Fibroblast of lung (primary cell): ENCODE results near the gene CRELD2.

Source experiments
- EZH2 ChIP-seq: IDR thresholded peaks from 2 replicates; pipeline ENCODE4 v1.5.1; 2012; ENCODE audit warnings: low read length, control low read depth, mild to moderate bottlenecking; ENCODE audit errors: missing control alignments
- TF ChIP-seq, protein P1 (sequence below), 2 donors: IDR thresholded peaks in 1 of 2; conservative IDR thresholded peaks in 1 of 2; 1 replicate in 1 of 2; 2 replicates in 1 of 2; pipeline ENCODE4 v1.5.1; 2011 to 2012; ENCODE audit warnings: low read length in 2 of 2, control low read depth in 1 of 2, inconsistent platforms in 1 of 2, low read depth in 1 of 2, mild to moderate bottlenecking in 1 of 2

GRCh38 chr22:49937758-49938564 lies 19.5 kb downstream of the CRELD2 start:
- TF ChIP-seq, protein P1, sequence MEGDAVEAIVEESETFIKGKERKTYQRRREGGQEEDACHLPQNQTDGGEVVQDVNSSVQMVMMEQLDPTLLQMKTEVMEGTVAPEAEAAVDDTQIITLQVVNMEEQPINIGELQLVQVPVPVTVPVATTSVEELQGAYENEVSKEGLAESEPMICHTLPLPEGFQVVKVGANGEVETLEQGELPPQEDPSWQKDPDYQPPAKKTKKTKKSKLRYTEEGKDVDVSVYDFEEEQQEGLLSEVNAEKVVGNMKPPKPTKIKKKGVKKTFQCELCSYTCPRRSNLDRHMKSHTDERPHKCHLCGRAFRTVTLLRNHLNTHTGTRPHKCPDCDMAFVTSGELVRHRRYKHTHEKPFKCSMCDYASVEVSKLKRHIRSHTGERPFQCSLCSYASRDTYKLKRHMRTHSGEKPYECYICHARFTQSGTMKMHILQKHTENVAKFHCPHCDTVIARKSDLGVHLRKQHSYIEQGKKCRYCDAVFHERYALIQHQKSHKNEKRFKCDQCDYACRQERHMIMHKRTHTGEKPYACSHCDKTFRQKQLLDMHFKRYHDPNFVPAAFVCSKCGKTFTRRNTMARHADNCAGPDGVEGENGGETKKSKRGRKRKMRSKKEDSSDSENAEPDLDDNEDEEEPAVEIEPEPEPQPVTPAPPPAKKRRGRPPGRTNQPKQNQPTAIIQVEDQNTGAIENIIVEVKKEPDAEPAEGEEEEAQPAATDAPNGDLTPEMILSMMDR (conservative IDR thresholded peaks at IDR 0.05 in 1 of 2, IDR thresholded peaks at IDR 0.05 in 1 of 2; ENCODE audit: low read depth in 1 of 2, low read length in 2 of 2), result no peak
- no peak for TF ChIP-seq EZH2
